Esophagus (tissue), 2 donors: ENCODE results near the gene ANXA8. TPM values are rescaled to one million over a fixed set of nuclear protein-coding genes. Genes with fewer than 3 reads are reported as not detected.
"Not testable (repeated sequence)": the region's sequence is repeated elsewhere in the genome, so short reads cannot be mapped to it uniquely, and the experiment has no call there.

Experiments
- H3K27ac ChIP-seq, 2 donors: one replicate each; pipeline ENCODE4 v1.5.1; 2013; ENCODE audit warnings: low read depth in 2 of 2, mild to moderate bottlenecking in 2 of 2, inconsistent platforms in 1 of 2, low read length in 1 of 2, moderate library complexity in 1 of 2
- H3K27me3 ChIP-seq, 2 donors: one replicate each; pipeline ENCODE4 v1.6.1; 2013; ENCODE audit warnings: low read length in 2 of 2, control low read depth in 1 of 2, mild to moderate bottlenecking in 1 of 2; ENCODE audit not compliant: insufficient read depth in 2 of 2, control insufficient read depth in 1 of 2
- H3K36me3 ChIP-seq, 2 donors: one replicate each; pipeline ENCODE4 v1.6.1; 2013; ENCODE audit warnings: low read length in 1 of 2; ENCODE audit not compliant: control insufficient read depth in 2 of 2, insufficient read depth in 2 of 2
- H3K4me1 ChIP-seq, 2 donors: one replicate each; pipeline ENCODE4 v1.6.1; 2013; ENCODE audit warnings: low read length in 1 of 2; ENCODE audit not compliant: control insufficient read depth in 2 of 2, insufficient read depth in 2 of 2
- H3K4me3 ChIP-seq, 2 donors: one replicate each; pipeline ENCODE4 v1.5.1; 2013; ENCODE audit warnings: low read length in 2 of 2, mild to moderate bottlenecking in 2 of 2, low read depth in 1 of 2, moderate library complexity in 1 of 2
- H3K9me3 ChIP-seq, 2 donors: one replicate each; pipeline ENCODE4 v1.6.1; 2013; ENCODE audit warnings: mild to moderate bottlenecking in 2 of 2, low read depth in 1 of 2, low read length in 1 of 2, moderate library complexity in 1 of 2; ENCODE audit not compliant: control insufficient read depth in 2 of 2, insufficient read depth in 1 of 2
- WGBS, 2 donors: extraction: QIAGEN DNeasy Blood & Tissue Kit; methylation state at CpG; one replicate each; pipeline ENCODE4 v1.1.7; 2013; 5-methylcytosine and 5-hydroxymethylcytosine counted together
- polyA plus RNA-seq, 2 donors: library from polyadenylated mRNA; stranded (reverse); fragments of 200-250 nt; gene quantifications; one replicate each; pipeline ENCODE4 v1.2.3, GENCODE V29; 2013
- donor health status: healthy with polysubstance abuse.
- donor health status: Bipolar disorder and iron deficiency.

The ANXA8 gene
- 100 to 1,000 TPM; 250 to 261 TPM for polyA plus RNA-seq

- not testable (repeated sequence) for H3K36me3 ChIP-seq, H3K4me1 ChIP-seq, H3K27me3 ChIP-seq, H3K9me3 ChIP-seq
- 58% methylated on average over 8 of the region's 11 CpGs for WGBS, 2 donors
- H3K4me3 ChIP-seq: peak within 1 kb of the TSS; percentile 20 to 26
- H3K27ac ChIP-seq: peak within 1 kb of the TSS; percentile 18 to 74
These were observed at the start of gene ANXA8 for GRCh38 chr10:47483923-47484322. Gene ANXA8, minus strand, starts transcription at chr10:47484115. Its CDS starts 182 bp downstream, at chr10:47483933.

GRCh38 chr10:47523475-47523874, 39.6 kb upstream of the ANXA8 start, which contains the start of gene AGAP9:
Gene AGAP9, minus strand, starts transcription at chr10:47523638. Its CDS starts 112 bp downstream, at chr10:47523526.
- WGBS, 2 donors: no CpG with 5 or more reads among the region's 20 CpGs
- not testable (repeated sequence) for H3K27me3 ChIP-seq, H3K4me3 ChIP-seq, H3K36me3 ChIP-seq, H3K4me1 ChIP-seq, H3K9me3 ChIP-seq, H3K27ac ChIP-seq

GRCh38 chr10:47502313-47502712, 18.4 kb upstream of the ANXA8 start:
- not testable (repeated sequence) for H3K36me3 ChIP-seq, H3K4me1 ChIP-seq, H3K27ac ChIP-seq, H3K9me3 ChIP-seq, H3K27me3 ChIP-seq, H3K4me3 ChIP-seq
- WGBS, 2 donors: 82 to 91% methylated on average over 7 to 9 of the region's 9 CpGs

DNA sequence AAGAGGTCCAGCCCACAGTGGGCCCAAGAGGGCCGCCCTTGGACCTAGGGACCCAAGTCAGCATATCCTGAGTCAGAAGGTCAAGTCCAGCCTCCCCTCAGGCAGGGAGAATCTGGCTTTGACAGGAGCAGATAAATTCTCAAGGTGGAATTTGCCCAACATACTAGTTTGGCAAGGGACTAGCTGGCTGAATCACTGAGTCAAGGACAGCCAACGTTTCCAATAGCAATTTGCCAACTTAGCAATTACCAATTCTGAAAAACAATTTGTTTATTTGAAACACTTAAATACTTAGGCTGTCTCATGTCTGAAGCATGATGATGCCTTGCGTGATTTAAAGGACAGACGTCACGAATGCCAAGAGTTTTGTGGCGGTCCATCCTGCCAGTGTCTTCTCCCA, 10.3 kb upstream of the ANXA8 start:
- not testable (repeated sequence) for H3K4me3 ChIP-seq, H3K36me3 ChIP-seq, H3K27ac ChIP-seq, H3K27me3 ChIP-seq, H3K9me3 ChIP-seq, H3K4me1 ChIP-seq
- 16 to 17% methylated on average over 1 of the region's 6 CpGs for WGBS, 2 donors

DNA sequence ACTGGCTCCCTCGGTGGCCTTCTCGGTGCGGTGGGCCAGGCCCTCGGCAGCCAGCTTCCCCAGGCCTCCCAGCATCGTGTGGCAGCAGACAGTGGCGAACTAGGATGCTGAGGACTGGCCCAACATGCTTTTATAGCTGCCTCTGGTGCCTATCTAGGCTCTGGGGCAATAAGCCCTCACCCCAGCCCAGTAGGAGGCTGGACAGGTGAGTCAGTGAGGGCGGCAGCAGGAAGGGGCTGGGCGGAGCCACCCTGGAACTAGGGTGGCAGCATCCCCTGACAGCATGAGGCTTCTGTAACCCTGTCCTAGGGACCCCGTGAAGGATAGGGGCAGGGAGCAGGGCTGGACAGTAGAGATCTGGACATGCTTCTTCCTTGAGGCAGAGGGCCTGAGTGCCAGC, 7.7 kb upstream of the ANXA8 start, which contains the start of gene FAM25G:
FAM25G (minus strand) TSS at position 101 of the 400 bp plus-strand sequence; CDS start at position 75, 26 bp downstream.
- not testable (repeated sequence) for H3K4me1 ChIP-seq, H3K27ac ChIP-seq, H3K9me3 ChIP-seq, H3K36me3 ChIP-seq, H3K4me3 ChIP-seq, H3K27me3 ChIP-seq
- WGBS, 2 donors: 82% methylated on average over 6 of the region's 9 CpGs; no CpG with 5 or more reads in 1 of the 2 donors

GRCh38 chr10:47489630-47490029, 5.7 kb upstream of the ANXA8 start:
- H3K36me3 ChIP-seq, H3K4me3 ChIP-seq, H3K9me3 ChIP-seq, H3K27me3 ChIP-seq, H3K4me1 ChIP-seq, H3K27ac ChIP-seq: not testable (repeated sequence)
- WGBS, 2 donors: 53 to 67% methylated on average over 2 to 3 of the region's 7 CpGs

DNA sequence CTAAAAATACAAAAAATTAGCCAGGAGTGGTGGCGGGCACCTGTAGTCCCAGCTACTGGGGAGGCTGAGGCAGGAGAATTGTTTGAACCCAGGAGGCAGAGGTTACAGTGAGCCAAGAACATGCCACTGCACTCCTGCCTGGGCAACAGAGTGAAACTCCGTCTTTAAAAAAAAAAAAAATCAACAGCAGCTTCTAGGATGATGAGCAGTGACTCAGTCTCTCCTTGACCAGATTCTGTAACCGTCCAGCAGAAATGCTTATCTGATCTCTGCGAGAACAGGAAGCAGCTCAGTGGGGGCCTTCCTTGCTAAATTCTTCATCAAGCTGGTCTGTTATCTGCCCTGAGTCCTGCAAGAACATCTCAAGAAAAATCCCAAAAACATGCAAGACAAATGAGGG, 2.0 kb upstream of the ANXA8 start:
- H3K27ac ChIP-seq, H3K4me3 ChIP-seq, H3K36me3 ChIP-seq, H3K27me3 ChIP-seq, H3K4me1 ChIP-seq, H3K9me3 ChIP-seq: not testable (repeated sequence)
- WGBS, 2 donors: 44 to 58% methylated on average over 2 of the region's 4 CpGs

GRCh38 chr10:47484786-47485185, 871 bp upstream of the ANXA8 start:
- H3K4me3 ChIP-seq, H3K36me3 ChIP-seq, H3K9me3 ChIP-seq, H3K27ac ChIP-seq, H3K27me3 ChIP-seq, H3K4me1 ChIP-seq: not testable (repeated sequence)
- WGBS, 2 donors: 90 to 91% methylated on average over 11 of the region's 11 CpGs

DNA sequence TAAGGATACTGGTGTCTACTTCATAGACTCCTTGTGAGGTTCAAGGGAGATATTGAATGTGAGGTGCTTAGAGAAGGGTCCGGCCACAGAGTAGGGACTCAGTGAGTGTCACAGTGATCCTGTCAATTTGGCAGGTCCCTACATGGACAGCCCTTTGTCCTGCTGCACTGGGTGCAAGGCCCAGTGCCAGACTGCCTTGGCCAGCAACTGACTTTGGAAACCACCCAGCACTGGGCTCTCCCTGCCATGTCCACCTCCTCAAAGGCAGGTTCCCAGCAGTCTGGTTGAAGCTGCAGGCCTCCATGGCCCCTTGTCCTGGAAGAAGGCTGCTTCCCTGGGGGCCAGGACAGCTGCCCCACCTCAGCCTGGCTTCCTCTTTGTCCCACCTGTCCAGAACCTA, 1.5 kb downstream of the ANXA8 start:
- H3K27ac ChIP-seq, H3K27me3 ChIP-seq, H3K4me1 ChIP-seq, H3K36me3 ChIP-seq, H3K4me3 ChIP-seq, H3K9me3 ChIP-seq: not testable (repeated sequence)
- WGBS, 2 donors: no CpG with 5 or more reads among the region's 1 CpG

GRCh38 chr10:47481768-47482181, 2.1 kb downstream of the ANXA8 start:
- not testable (repeated sequence) for H3K27me3 ChIP-seq, H3K4me1 ChIP-seq, H3K9me3 ChIP-seq, H3K36me3 ChIP-seq, H3K4me3 ChIP-seq
- H3K27ac ChIP-seq: peak overlapping the region; percentile 21 to 81
- WGBS, 2 donors: 44 to 67% methylated on average over 5 of the region's 6 CpGs
